Left forelimb (tissue), 1 donor: ENCODE measurements around the gene HPGD.

Experiments
- DNase-seq: peaks from one replicate; pipeline ENCODE4 v3.0.0-alpha.2; 2018; ENCODE audit warnings: low spot score

The HPGD gene

GRCh38 chr4:174522183-174523024 is at the start of gene HPGD:
HPGD (minus strand) TSS chr4:174522488; CDS start chr4:174522451, 37 bp downstream.
- peak; percentile 71 for DNase-seq

DNA sequence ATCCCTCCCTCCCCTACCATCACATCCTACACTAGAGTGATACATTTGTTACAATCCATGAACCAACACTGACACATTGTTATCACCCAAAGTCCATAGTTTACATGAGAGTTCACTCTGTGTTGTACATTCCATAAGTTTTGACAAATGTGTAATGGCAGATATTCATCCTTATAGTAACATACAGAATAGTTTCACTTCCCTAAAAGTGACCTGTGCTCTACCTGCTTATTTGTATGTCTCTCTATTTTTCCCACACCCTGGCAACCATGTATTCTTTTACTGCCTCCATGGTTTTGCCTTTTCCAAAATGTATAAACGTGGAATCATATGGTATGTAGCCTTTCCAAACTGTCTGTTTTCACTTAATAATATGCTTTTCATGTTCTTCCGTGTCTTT is 42.2 kb upstream of the HPGD start:
- DNase-seq, result no peak

DNA sequence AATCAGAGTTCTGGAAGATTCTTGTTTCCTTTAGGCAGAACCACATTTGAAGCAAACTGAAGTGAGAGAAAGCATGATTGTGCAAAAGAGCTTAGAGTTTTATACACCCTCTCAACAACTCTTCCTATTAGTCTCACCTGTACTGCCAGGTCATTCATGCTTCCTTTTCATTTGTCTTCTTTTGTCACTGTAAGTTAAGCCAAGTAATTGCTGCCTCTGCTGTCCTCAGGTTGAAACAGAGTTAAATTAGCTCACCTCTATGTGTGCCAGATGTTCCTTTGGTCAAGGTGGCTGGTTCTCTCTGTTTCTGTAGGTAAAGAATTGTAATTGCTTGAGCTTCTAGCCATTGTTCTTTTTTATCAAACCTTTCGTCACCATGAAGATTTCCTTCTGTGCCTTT is 41.1 kb upstream of the HPGD start:
- no peak for DNase-seq

- DNase-seq, result no peak
Measured at GRCh38 chr4:174561560-174561959, 39.3 kb upstream of the HPGD start.

DNA sequence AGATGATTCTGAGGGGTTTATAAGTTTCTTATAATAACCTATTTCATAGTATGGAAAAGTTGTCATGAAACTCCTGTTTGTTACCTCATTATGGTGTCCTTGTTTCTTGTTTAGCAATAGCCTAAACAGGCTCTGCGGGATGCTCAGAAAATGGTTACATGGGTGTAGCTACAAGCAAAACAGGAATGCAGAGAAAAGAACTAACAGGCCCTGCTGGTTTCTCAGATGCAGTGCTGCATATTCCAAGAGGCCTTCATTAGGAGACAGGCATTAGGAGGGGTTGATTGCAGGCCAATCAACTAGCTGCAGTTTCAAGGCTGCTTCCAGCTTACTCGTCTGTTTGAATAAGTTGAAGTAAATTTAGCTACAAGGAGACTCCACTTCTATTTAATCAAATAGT is 37.6 kb upstream of the HPGD start:
- DNase-seq, result no peak

GRCh38 chr4:174555789-174556630 is 33.7 kb upstream of the HPGD start:
- no peak for DNase-seq

- DNase-seq, result no peak
Measured at GRCh38 chr4:174554231-174554728, 32.0 kb upstream of the HPGD start.

DNA sequence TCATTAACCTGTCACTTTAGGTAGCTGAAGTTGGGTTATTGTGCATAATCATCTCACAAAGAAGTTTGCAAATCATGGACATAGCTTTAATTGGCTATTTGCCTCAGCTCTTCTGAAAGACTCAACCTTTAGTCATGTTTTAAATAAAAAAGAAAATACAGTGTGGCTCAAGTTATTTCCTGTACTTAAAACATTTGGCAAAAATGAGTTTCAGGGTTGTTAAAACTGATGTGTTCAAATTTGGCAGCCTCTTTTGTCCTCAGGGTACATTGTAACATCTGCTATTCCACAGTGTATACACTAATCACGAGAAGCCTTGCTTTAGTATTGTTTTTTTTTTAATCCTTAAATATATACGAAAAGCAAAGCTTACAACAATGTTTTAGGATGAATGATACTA is 31.5 kb upstream of the HPGD start:
- no peak for DNase-seq

DNA sequence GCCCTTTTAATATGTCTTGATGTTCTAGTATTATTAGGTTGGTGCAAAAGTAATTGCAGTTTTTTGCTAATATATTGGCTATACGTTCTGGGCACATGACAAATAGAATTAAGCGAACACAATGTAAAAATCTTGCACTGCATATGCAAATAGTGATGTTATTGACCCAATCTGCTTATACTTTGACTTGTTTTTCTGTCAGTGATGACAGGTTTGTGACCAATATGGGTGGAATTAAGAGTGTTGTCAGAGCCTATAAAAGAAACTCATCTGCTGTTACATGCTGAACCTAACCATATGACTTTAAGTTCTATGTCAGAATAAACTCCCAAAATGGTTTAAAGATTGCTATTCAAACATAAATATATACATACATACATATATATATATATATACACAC is 30.7 kb upstream of the HPGD start:
- DNase-seq, result no peak

DNA sequence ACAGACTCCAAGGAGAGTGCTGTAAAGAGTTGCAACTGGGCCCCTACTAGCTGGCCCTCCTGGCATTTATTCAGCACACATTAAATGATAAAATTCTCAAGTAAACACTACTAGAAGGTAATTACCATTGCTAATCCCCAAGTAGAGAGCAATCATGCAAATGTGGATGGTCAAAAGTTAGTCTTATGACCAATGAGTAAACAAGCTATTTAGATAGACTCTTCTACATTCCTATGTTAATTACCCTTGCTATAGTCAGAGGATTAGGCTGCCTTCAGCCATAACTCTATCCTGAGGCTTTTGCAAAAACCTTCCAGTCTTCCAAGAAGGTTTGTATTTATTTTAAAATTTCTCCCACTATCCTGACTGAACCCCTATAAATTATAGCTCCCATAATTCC is 28.3 kb upstream of the HPGD start:
- no peak for DNase-seq

GRCh38 chr4:174549721-174550120 is 27.4 kb upstream of the HPGD start:
- DNase-seq, result no peak

DNA sequence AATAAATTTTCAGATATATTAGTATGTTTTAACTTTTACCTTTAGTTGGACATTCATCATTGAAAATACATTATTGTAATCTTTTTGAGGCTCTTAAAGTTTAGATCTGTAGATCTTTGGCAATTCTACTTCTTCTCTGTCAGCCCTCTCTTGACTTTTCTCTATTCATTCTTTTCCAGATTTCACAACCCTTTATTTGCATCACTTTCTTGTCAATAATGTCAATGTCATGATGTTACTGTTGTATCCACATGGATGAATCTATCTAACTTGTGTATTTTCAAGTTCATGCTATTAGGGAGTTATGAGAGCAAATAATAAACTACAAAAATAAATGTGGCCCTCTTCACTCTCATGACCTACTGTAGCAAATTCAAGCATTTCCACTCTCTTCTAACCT is 23.0 kb upstream of the HPGD start:
- DNase-seq, result no peak

- DNase-seq, result no peak
Measured at GRCh38 chr4:174544496-174544895, 22.2 kb upstream of the HPGD start.

DNA sequence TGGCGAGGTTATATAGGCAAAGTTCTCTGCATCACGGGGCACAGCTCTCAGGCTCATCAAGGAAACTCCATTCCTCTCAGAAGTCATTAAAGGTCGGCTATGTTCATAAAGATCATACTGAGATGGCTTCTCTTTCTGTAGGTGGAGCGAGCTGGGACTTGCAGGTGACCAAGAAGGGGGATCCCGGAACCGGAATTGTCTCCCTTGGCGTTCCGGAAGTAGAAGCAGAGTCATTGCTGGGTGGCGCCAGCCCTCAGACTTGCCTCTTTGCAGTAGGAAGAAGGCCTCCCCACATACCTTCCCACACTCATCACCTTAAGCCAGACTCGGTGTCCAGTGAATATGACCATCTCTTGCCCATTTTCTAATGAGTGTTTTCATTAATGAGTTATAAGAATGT is 17.9 kb upstream of the HPGD start:
- no peak for DNase-seq

DNA sequence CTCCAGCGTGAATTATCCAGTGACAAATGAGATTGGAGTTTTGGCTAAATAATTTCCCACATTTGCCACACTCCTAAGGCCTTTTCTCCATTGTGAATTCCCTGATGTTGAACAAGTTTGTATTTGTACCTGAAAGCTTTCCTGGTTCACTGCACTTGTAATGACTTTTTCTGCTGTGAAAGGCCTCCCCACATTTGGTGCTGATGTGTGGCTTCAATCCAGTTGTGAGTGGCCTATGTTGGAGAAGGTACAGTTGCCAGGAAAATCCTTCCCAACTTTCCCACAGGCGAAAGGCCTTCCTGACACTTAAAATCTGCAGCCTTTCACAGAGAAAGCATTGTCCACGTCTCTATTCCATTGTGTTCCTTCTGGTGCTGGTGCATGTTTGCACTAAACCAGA is 17.3 kb upstream of the HPGD start:
- DNase-seq, result no peak

DNA sequence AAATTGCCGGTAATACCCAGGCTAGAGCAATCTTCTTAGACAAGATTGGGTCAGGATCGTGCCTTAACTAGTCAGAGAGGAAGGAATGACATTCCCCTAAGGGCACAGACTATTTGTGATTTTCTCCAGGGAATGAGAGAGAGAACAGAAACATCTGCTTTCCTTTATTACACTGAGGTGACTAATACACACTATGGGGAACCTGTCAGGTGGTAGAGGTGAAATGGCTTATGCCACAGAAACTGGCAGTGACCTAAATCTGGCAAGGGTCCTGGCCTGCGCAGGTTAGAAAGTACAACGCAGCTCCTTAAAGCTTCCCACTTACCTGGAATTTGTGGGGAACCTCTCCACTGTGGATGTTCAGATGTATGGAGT is 16.6 kb upstream of the HPGD start:
- no peak for DNase-seq

- no peak for DNase-seq
Measured at GRCh38 chr4:174538123-174538875, 16.0 kb upstream of the HPGD start.

DNA sequence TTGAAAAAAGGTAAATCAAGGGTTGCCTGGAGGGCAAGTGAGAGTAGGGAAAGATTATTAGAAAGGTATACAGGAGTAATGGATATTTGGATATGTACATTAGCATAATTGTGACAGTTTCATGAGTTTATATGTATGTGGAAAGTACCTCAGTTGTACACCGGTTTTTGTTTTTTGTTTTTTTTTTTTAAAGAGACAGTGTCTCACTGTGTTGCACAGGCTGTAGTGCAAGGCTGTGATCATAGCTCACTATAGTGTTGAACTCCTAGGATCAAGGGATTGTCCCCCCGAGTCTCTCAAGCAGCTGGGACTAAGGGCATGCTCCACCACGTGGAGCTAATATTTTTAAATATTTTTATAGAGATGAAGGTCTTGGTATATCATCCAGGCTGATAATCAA is 15.3 kb upstream of the HPGD start:
- no peak for DNase-seq

DNA sequence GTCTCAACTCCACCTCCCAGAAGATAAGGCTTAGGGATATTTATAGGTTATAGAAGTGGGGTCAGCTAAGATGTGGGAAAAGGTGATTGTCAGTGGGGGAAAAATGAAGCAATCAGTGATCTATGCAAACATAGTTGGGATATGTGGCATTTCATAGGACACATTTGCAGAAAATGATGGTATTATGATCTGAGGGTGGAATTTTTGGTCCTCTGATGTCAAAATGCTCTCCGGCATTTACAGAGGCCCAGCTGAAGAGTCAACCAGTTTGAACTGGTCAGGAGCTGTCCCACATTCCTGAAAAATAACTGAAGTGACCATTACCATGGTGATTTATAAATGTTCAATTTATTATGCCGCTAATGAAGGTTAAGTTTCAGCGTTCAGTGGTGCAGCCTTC is 12.2 kb upstream of the HPGD start:
- no peak for DNase-seq

DNA sequence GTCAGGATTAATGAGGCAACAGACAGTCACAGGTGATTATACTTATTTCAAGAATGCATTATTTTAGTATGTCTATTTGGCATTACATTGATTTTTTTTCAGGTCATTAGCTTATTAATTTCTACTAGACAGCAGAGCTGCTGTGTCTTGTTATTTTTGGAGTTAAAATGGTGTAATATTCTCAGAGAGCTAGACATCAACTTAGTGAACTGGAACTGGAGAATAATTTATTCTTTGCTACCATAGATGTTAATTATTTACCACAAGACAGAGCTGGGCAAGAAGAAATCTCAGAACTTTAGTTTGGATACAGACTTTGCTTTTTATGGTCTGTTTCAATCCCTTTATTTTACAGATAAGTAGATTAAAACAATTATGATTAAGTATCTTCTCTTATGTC is 10.2 kb upstream of the HPGD start:
- no peak for DNase-seq

DNA sequence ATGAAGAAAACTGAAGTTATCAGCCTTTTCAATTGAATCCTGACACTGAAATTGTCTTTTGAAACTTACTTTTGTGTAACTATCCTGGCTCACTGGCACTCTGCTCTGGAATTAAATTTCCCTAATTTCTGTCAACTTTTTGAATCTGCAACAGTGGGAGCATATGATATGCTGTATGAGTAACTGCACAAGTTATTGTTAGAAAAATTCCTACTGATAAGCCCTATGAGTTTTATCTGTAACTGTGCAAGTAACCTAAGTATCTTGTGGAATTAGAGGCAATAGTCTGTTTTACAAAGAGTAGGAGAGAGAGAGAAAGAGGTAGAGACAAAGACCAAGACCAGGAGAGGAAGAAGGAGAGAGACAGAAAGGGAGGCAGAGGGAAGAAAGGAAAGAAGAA is 9.2 kb upstream of the HPGD start:
- DNase-seq, result no peak

DNA sequence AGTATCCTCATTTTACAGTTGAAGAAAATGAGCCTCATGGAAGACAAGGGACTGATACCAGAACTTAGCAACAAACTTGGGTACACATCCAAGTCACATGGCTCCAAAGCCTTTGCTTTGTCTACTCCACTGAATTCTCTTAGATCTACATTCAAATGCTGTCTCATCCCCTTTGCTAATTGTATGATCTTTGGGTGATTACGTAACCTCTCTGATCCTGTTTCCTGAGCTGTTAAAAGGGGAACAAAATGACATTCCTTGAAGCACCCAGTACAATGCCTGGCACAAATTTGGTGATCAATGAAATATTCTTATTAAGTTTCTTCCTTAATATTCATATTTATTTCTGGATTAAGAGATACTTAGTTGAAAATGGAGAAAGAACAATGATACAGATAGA is 5.9 kb upstream of the HPGD start:
- DNase-seq, result no peak

- no peak for DNase-seq
Measured at GRCh38 chr4:174526731-174527130, 4.4 kb upstream of the HPGD start.
